ENCODE measurements around the gene STRN3. TPM values are rescaled to one million over a fixed set of nuclear protein-coding genes. Genes with fewer than 3 reads are reported as not detected.
"Not testable (repeated sequence)": the region's sequence is repeated elsewhere in the genome, so short reads cannot be mapped to it uniquely, and the experiment has no call there.

Gene STRN3
- total and polyA plus RNA-seq, 10 of the 15 experiments (the other 5 are each of a cell fraction or from before 2014, with no cell fraction given): 7.8 to 27.9 (median 14.1) TPM

- intact Hi-C loops (cut with micrococcal nuclease; ENCODE audit: unreplicated experiment): loop anchor here (10.0 kb wide), 1 partner anchor 385 kb away; no protein-coding TSS in a partner anchor
- SMC1A ChIA-PET (ENCODE audit: uncharacterized antibody, unreplicated experiment): interaction anchor here (0.6 to 1.0 kb wide), 4 partner anchors 9 to 117 kb away, joined by 3 to 5 read pairs (median 4); no protein-coding TSS in a partner anchor
- BruUV-seq (replicated peaks); H3K36me3 ChIP-seq (ENCODE audit: control insufficient read depth in 2 of 2, insufficient read depth in 2 of 2, low read length in 1 of 2); FAIRE-seq; H3K27me3 ChIP-seq (replicated peaks in 1 of 2; ENCODE audit: control insufficient read depth in 2 of 2, insufficient read depth in 2 of 2, low read length in 1 of 2); H3K4me1 ChIP-seq (ENCODE audit: control insufficient read depth, insufficient read depth, low read length); in situ Hi-C loops (cut with MboI); H3K27ac ChIP-seq (ENCODE audit: control insufficient read depth, insufficient read depth); H4K20me1 ChIP-seq (ENCODE audit: control insufficient read depth, insufficient read depth); H2AFZ ChIP-seq (ENCODE audit: control insufficient read depth, low read depth, low read length); H3K4me3 ChIP-seq; POLR2A ChIA-PET; H3K9ac ChIP-seq (ENCODE audit: control insufficient read depth, insufficient read depth, low read length): not testable (repeated sequence)
- DNase-seq (ENCODE audit: low read depth, low spot score): peak; percentile 23
- CTCF ChIA-PET: interaction anchor here (0.7 to 2.1 kb wide), 4 partner anchors 9 to 190 kb away, joined by 3 to 9 read pairs (median 3); no protein-coding TSS in a partner anchor
- 2% methylated on average over 4 of the region's 4 CpGs for WGBS (ENCODE audit: insufficient coverage, insufficient replicate concordance, low lambda C conversion rate, missing lambda C conversion rate)
- H3K9me3 ChIP-seq (replicated peaks; ENCODE audit: control insufficient read depth, insufficient read depth, low read length): peaks cover 11% of the 10 kb centered on the region; the same call in 2 of the 3 replicates
- H3K79me2 ChIP-seq (ENCODE audit: control insufficient read depth, insufficient read depth, low read length): peaks cover 50% of the 10 kb centered on the region
- ATAC-seq: peak; percentile 80
- TF ChIP-seq ATF7 (IDR thresholded peaks at IDR 0.05; ENCODE audit: low read depth) (0 out of 2 replicates have a peak, but pooled peaks have one; percentile 16), RUNX3 (IDR thresholded peaks at IDR 0.05; ENCODE audit: low read length) (peak; percentile 46), MEF2B (IDR thresholded peaks at IDR 0.05; ENCODE audit: partially characterized antibody, poor library complexity, severe bottlenecking) (peak; percentile 75)
- H3K4me2 ChIP-seq (ENCODE audit: control insufficient read depth, insufficient read depth): peak overlapping the region; percentile 66
- RAD21 ChIA-PET (ENCODE audit: unreplicated experiment): interaction anchor here (1.0 to 1.7 kb wide), 3 partner anchors 10 to 13 kb away, joined by 3 to 4 read pairs (median 3); no protein-coding TSS in a partner anchor
These were observed 56.4 kb downstream of the STRN3 start for GRCh38 chr14:30969796-30970195.

GRCh38 chr14:30967364-30968098 is 58.6 kb downstream of the STRN3 start:
- H3K27me3 ChIP-seq (replicated peaks in 1 of 2; ENCODE audit: control insufficient read depth in 2 of 2, insufficient read depth in 2 of 2, low read length in 1 of 2); SMC1A ChIA-PET (ENCODE audit: uncharacterized antibody, unreplicated experiment); FAIRE-seq; CTCF ChIA-PET; BruUV-seq (replicated peaks); H2AFZ ChIP-seq (ENCODE audit: control insufficient read depth, low read depth, low read length); DNase-seq (ENCODE audit: low read depth, low spot score); H3K27ac ChIP-seq (ENCODE audit: control insufficient read depth, insufficient read depth); H3K4me3 ChIP-seq; RAD21 ChIA-PET (ENCODE audit: unreplicated experiment); H4K20me1 ChIP-seq (ENCODE audit: control insufficient read depth, insufficient read depth); in situ Hi-C loops (cut with MboI); intact Hi-C loops (cut with micrococcal nuclease; ENCODE audit: unreplicated experiment); H3K36me3 ChIP-seq (ENCODE audit: control insufficient read depth in 2 of 2, insufficient read depth in 2 of 2, low read length in 1 of 2); H3K4me1 ChIP-seq (ENCODE audit: control insufficient read depth, insufficient read depth, low read length); ATAC-seq; POLR2A ChIA-PET; H3K4me2 ChIP-seq (ENCODE audit: control insufficient read depth, insufficient read depth); H3K9ac ChIP-seq (ENCODE audit: control insufficient read depth, insufficient read depth, low read length): not testable (repeated sequence)
- Histone ChIP-seq H3K79me2 (ENCODE audit: control insufficient read depth, insufficient read depth, low read length) (peaks cover 32% of the 10 kb centered on the region), H3K9me3 (replicated peaks; ENCODE audit: control insufficient read depth, insufficient read depth, low read length) (peaks cover 11% of the 10 kb centered on the region; the same call in 2 of the 3 replicates)
- WGBS (ENCODE audit: insufficient coverage, insufficient replicate concordance, low lambda C conversion rate, missing lambda C conversion rate): 97% methylated on average over 11 of the region's 11 CpGs
